GM19035 (cell line): ENCODE results near the gene C18orf32.
A peak's percentile ranks its signal among the peaks of the same experiment; 100 is the strongest.
"Not testable (repeated sequence)": the region's sequence is repeated elsewhere in the genome, so short reads cannot be mapped to it uniquely, and the experiment has no call there.

Experiments
- ATAC-seq: cut with Tn5 transposase; IDR thresholded peaks from one replicate; pipeline ENCODE4 v1.9.1; 2021; ENCODE audit not compliant: unreplicated experiment

The C18orf32 gene

GRCh38 chr18:49503931-49504330 lies 16.9 kb upstream of the C18orf32 start:
- ATAC-seq, result no peak

DNA sequence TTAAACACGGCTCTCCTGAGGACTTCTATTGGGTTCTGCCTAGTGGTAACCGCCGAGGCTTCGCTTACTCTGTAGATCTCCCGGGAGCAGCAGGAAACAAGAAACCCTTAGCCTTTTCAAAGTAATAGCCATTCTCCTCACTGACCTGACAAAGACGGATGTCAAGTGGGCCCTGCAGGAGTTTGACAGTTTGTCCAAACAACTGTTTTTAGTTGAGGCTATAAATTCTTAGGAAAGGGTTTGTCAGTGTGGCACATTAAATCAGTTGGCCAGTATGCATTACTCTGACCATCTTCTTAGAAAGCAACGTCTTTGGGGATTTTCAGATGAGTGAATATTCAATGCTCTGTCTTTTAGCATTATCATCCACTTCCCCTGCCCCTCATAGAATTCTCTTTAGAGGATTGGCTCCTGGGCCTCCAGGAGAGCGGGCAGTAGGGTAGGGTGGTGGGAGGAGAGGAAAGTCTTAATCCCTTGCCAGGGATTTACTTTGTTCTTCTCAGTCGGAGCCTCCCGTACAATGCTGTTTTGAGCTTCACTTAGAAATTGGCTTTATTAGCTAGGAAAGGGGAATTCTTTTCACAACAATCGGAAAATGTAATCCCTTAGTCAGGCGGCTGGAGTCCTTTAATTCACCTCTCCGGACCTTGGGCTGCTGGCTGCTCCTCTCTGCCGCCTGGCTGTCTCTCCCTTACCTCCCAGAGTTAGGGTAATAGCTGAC lies 13.3 kb upstream of the C18orf32 start:
- ATAC-seq, result no peak

- no peak for ATAC-seq
Measured at GRCh38 chr18:49499046-49499637, 12.1 kb upstream of the C18orf32 start.

DNA sequence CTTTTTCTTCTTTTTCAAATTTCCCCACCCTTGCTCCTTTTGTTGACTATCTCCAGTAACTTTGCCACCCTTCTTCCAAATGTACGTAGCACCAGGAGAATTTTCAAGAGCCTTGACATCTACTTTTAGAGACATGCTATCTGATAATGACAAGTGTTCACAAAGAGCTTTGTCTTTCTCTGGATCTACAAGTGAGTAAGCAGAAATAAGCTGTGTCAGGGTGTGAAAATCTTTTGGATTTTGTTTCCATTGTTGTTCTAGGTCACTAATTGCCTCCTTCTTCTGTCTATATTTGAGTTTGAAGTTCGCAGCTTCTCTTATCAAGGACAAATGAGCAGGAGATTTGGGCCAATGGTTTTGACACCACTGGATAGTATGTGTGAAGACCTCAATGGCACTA lies 8.4 kb upstream of the C18orf32 start:
- no peak for ATAC-seq

GRCh38 chr18:49495076-49495475 lies 8.0 kb upstream of the C18orf32 start:
- no peak for ATAC-seq

DNA sequence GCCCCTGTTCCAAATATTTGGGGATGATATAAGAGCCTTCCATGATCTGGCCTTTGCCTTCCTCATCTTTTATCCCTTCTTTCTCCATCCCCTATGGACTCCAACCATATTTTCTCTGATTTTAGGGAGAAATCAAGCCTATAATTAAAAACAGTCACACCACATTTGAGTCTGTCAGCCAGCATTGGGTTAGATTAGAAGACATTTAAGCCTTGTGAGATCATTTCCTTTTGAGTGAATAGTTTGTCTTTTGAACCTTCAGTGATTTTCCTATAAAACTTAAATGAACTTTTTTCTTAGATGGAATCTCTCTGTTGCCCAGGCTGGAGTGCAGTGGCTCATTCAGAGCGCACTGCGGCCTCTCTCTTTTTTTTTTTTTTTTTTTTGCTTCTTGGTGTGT lies 7.6 kb upstream of the C18orf32 start:
- no peak for ATAC-seq

DNA sequence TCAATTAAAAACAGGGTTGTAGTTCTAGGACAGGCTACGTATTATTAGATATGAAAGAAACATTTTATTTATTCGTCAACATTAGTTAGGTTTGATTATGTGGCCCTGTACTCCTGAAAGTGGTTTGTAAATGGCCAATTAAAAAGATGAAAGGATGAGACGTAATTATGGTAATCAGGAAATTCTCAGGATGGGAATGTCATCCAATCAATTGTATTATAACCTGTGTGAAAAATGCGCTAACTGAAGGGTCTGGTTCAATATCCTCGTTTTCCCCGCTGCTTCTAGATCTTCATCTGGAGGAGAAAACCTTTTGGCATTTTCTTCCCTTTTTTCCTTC lies 5.6 kb upstream of the C18orf32 start:
- ATAC-seq, result no peak

- peak; percentile 81 for ATAC-seq
Measured at GRCh38 chr18:49491857-49492693, 5.0 kb upstream of the C18orf32 start, which contains the start of gene RPL17. TSS of gene RPL17 (minus strand) at chr18:49492465.

GRCh38 chr18:49491534-49491856 lies 4.5 kb upstream of the C18orf32 start:
- no peak for ATAC-seq

GRCh38 chr18:49490246-49490762 lies 3.3 kb upstream of the C18orf32 start:
- no peak for ATAC-seq

DNA sequence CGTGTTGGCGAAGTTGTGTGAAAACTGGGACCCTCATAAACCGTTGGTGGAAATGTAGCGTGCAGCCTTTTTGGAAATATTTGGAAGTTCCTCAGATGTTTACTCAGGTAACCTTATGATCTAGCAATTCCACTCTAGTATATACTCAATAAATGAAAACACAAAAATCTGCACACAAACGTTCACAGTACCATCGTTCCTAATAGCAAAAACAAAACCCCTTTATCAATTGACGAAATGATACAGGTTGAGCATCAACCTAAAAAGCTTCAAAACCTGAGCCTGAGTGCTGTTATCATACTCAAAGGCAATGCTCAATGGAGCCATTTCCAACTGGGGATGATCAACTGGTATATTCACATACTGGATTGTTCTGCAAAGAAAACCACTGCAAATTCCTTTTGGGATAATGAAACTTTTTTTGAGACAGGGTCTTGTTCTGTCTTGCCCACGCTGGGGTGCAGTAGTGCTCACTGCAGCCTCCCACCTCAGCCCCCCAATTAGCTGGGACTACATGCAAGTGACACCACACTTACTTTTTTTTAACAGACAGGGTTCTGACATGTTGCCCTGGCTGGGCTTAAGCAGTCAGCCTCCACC lies 777 bp upstream of the C18orf32 start:
- ATAC-seq, result no peak

GRCh38 chr18:49486606-49486952 lies 455 bp downstream of the C18orf32 start:
- ATAC-seq, result no peak

DNA sequence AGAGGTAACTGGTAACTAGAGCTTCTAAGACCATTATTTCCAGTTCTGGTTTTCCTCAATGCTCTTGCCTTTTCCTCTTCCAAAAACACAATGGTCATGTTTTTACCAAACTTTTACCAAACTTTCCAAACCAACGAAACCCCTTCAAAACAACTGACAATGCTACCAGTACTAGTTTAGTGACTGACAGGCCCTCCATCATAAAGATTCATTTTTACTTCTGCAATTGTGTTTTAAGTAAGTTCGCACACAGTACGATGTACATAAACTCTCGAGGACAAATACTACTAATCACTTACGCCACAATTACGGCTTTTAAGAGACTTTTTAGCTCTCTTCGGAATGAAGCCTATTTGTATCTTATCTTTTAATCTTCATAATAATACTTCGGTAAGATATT lies 900 bp downstream of the C18orf32 start:
- ATAC-seq, result no peak

DNA sequence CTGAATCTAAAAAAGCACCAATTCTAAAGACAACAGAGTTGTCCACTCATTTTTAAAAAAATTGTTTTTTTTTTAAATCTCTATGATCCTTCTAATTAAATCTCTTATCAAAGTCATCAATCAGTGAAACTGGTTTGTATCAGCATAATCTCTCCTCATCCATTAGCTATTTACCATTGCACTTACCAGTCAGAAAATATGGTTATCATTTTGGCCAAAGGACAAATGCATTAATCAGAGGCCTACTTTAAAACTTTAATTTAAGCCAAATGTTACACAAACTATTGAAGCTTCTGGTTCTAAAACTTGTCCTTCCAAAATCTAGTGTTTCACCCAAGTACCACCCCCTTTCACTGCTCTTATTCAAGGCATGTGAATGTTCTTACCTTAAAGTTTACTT lies 3.8 kb downstream of the C18orf32 start:
- ATAC-seq, result no peak

- ATAC-seq, result no peak
Measured at GRCh38 chr18:49481907-49482306, 5.1 kb downstream of the C18orf32 start.

GRCh38 chr18:49481317-49481716 lies 5.7 kb downstream of the C18orf32 start:
- no peak for ATAC-seq

DNA sequence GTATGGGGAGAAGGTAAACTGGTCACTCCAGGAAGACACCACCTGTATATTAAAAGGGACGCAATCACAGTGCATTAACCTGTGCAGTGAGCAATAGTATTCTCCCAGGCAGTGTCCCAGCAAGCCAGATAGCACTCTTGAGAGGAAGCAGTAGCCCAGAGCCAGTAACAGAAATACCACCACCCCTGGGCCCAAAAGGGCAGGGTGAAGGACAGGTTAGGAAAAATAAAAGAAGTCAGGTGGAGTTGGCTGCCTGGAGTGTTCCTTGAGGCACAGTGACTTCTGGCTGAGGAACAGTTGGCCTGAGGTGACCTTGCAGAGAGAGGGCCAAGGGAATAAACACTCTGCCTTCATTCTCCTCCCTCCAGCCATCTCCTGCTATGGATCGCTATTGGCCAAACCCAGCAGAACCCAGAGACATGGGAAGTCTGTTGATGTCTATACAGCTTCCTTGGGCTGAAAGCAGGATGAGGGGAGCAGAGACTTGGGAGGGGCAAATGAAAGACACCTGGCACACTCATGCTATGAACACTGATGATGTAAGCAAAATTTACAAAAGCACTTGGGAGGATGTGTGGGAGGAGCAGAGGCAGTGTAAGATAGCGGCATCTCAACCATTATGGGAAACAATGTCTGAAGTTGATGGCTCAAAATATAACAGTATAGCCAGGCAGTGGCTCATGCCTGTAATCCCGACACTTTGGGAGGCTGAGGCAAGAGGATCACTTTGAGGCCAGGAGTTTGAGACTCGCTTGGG lies 7.5 kb downstream of the C18orf32 start:
- ATAC-seq, result no peak

DNA sequence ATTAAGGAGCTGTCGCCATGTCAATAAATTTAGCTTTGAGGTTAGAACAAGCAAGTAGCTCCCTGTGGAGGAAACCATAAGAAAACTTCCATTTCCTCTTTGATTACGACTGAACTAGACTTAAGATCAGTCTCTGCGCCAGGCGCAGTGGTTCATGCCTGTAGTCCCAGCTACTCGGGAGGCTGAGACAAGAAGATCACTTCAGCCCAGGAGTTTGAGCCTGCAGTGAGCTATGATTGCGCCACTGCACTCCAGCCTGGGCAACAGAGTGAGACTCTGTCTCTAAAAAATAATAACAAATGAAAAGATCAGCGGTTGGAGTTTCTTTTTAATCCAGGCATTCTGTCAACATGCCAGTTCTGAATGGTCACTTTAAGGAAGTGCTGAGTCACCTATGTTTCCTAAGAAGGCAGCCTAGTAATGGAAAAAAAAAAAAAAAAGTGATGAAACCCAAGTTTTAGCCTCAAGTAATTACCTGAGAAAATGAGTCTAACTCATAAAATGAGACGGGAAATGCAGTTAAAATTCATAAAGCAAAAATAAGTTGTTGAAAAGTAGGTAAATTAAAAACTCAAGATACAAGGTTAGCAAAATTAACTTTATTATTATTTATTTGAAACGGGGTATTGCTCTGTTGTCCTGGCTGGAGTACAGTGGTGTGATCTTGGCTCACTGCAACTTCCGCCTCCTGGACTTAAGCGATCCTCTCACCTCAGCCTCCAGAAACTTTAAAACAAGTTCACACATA lies 10.2 kb downstream of the C18orf32 start:
- ATAC-seq, result no peak

DNA sequence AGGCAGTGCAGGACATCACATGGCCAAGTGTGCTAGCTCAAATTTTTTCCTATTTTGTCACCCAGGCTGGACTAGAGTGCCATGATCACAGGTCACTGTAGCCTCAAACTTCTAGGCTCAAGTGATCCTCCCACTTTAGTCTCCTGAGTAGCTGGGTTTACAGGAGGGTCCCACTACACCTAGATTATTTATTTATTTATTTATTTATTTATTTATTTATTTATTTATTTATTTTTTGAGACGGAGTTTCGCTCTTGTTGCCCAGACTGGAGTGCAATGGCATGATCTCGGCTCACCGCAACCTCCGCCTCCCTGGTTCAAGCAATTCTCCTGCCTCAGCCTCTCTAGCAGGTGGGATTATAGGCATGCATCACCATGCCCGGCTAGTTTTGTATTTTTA lies 12.1 kb downstream of the C18orf32 start:
- ATAC-seq, result not testable (repeated sequence)

DNA sequence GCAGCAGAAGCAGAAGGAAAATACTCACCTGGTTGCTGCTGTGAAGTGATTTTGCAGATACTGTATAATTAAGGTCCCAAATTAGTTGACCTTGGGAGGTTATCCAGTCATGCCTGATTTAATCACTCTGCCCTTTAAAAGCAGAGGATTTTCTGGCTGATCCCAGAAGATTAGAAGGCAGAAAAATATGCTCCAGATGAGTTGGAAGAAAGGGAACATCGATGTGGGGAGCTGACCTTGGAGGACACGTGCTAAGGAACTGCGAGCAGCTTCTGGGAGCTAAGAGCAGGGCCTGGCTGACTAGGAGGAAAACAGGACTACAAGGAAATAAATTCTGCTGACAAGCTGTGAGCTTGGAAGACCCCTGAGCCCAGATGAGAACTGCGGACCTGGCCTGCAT lies 13.3 kb downstream of the C18orf32 start:
- no peak for ATAC-seq
